T-helper 1 cell (primary cell): ENCODE data around the gene CATSPER1.

Experiments used
- DNase-seq, 5 donors: peaks; one replicate each; pipeline ENCODE4 v3.0.0-alpha.2; 2012 to 2020

CATSPER1 gene

DNA sequence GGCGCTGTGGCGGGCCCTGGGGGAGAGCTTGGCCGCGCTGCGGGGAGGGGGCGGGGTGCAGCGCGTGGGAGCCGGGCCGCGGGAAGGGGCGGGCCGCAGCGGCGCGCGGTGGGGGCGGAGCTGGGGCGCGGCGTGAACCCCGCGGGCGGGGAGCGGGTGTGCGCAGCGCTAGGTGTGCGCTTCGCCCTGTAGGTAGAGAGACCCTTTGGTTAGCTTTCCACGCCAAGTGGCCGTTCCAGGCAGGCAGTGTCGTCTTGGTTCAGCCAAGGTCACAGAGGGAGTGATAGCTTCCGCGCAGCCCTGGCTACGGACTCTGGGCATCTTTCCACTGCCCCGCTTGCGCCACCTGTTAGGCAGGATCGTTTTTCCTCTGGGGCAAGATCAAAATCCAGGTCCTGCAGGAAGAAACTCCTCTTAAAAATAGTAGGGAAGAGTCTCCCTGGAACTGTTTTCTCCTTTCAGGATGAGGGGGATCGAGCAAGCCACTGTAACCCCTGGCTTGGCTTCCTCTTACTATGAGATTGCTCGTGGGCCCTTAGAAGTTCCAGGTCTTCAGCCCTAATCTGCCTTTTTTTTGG lies 23.5 kb downstream of the CATSPER1 start:
- DNase-seq = peak in 1 of 5 donors; percentile 78

DNA sequence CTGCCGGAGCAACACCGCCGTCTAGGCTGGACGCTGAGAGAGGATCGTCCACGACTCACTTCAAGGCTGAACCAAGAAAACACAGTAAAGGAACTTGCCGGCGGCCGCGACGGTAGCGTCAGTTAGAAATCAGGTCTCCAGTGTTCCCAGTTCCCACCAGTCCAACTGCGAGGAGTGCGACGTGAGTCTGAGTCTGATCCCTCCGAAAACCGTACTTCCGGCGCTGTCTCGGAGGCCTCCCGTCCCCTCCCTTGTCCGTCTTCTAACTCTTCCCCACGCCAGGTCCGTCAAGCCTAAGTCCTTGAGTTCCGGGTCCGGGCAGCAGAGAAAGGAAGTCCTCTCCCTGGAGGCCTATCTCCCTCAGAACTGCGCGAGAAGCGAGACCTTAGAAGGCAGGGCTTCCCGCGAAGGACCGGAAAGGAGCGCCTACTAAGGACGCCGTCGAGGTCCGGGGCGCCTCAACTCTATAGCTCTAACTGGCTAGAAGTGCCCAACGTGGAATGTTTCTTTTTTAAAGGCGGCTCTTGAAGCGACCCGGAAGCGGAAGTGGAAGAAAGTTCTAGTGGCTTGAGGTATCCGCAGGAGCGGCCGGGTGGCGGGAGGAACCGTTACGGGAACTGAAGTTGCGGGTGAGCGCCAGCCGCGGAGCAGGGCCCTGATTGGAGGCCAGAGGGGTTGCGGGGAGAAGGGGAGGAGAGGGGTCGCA lies 24.2 kb downstream of the CATSPER1 start, which contains the start of the genes BANF1 and EIF1AD:
Gene BANF1, plus strand, starts transcription at position 562 of the 706 bp plus-strand sequence. CDS start 748 bp downstream, outside the sequence.
Gene EIF1AD, minus strand, starts transcription at position 216 of the 706 bp plus-strand sequence. CDS start 1,768 bp downstream, outside the sequence.
- DNase-seq = peak; percentile 82 to 98 (median 87)

DNA sequence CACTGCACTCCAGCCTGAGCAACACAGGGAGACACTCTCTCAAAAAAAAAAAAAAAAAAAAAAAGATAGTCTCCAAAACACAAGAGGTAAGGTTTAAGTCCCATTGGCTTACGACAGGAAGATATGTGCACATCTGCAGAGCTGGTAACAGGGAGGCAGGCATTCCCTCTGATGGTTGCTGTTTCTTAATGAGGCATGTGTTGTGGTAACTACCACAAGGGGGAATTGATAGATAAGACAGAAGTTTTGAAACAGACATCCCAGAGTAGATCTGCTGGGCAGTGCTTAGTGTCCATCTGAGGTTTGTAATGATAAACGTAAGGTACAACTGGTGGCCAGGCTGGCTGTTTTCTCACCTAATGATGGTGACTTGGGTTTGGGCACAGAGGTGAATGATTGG lies 29.0 kb downstream of the CATSPER1 start:
- DNase-seq = no peak

DNA sequence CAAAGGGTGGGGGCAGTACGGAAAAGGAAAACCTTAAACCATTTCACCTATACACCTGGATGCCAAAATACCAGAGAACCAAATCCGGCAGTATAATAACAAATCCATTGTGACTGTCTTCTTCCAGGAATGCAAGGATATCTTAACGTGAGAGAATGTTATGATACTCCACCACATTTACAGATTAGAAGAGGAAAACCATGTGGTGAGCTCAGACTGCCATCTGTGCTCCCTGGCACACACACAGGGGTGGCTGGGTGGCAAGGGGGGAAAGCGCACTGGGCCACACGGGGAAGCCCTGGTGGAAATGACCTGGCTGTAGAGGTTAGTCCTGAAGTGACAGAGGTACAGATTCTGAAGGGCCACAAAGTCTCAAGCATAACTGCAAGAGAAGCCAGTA lies 34.2 kb downstream of the CATSPER1 start:
- no peak for DNase-seq

DNA sequence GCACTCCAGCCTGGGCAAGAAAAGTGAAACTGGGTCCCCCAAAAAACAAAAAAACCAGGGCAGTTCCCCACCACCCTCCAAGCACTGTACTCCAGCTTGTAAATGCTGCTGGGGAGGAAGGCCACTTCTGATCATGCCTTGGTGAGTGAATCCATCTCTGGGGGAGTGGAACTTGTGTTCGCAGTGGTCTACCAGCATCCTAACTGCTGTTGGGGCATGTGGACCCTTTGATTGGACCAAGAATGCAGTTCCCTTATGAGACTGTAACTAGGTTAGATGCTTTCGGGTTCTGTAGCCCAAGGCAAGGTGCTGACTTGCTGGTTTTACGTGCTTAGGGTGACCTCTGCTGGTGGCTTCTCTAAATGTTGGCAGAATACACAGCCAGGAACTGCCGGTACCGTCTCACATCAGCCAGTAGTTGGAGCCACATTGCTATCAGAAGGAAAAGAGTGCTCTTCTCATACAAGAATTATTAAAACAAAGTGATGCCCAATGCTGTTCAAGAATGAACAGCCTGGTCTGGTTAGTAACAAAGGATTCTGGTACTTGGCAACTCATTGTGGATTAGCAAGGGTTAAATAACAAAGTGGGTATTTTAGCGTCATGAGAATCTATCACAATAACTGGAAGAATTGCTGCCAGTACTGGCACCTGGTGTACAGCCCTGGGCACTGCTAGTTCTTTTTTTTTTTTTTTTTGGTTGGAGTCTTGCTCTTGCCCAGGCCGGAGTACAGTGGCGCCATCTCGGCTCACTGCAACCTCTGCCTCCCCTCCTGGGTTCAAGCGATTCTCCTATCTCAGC lies 37.3 kb downstream of the CATSPER1 start:
- DNase-seq = peak; percentile 73 to 93 (median 89)

DNA sequence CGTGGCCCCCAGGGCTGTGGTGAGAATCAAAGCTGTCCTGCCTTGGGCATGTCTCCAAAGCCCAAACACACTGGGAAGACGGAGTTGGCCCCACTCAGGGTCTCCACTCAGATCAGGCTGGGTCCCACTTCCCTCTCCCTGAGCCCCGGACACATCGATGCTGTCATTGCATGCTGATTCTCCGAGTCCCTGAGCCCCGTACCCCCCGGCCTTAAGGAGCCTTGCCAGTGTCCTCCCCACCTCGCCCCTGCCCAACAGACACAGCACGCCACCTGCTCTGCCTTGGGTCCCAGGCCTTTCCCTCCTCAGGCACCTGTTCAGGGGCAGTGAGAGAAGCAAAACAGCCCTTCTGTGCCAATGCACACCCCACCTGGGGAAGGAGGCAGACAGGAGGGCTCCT lies 38.9 kb downstream of the CATSPER1 start:
- DNase-seq = no peak

DNA sequence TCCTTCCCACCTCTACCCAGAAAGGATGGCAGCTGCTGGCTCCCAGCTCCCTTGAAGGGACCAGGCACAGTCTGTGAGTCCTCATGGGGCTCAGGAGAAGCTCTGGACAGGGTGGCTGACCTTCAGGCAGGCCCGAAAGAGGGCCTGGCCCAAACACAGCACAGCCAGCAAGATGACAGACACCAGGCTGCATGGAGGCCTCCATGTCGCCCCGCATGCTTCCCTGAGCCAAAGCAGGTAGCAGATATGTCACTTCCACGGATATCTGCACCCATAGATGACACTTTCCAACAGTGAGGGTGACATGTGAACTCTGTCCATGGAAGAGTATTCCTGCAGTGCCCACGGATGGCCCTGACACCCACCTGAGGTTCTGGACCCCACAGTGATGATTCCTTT lies 42.7 kb downstream of the CATSPER1 start:
- no peak for DNase-seq

DNA sequence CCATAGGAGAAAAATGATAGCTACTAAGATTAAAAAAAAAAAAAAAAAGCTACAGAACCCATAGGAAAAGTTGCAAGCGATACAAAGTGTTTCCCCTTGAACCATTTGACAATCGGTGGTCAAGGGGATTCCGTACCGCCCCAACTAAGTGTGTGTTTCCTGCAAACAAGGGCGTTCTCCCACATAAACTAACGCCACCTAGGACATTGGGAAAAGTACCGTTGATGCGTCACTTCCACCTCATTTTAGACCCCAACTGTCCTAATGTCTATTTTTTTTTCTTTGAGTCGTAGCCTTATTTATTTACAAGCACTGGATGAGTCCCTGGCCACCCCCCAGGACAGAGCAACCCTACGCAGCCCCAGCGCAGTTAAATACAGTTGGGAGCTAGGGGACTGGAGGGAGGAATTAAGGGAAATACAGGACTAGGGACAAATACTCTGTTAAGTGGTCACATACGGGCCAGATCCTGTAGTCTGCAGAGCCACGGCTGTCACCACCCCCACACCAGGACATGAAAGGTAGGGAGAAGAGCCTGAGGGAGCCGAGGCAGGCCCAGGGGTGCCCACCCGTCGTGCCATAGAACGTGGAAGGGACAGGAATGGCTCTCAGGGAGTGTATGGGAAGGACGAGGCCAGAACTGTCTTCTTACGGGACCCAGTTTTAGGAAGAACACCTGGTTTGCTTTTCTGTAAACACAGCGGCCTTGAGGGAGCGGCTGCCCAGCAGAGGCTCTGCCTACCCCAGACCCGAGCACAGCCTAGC lies 43.3 kb downstream of the CATSPER1 start:
- DNase-seq = no peak

DNA sequence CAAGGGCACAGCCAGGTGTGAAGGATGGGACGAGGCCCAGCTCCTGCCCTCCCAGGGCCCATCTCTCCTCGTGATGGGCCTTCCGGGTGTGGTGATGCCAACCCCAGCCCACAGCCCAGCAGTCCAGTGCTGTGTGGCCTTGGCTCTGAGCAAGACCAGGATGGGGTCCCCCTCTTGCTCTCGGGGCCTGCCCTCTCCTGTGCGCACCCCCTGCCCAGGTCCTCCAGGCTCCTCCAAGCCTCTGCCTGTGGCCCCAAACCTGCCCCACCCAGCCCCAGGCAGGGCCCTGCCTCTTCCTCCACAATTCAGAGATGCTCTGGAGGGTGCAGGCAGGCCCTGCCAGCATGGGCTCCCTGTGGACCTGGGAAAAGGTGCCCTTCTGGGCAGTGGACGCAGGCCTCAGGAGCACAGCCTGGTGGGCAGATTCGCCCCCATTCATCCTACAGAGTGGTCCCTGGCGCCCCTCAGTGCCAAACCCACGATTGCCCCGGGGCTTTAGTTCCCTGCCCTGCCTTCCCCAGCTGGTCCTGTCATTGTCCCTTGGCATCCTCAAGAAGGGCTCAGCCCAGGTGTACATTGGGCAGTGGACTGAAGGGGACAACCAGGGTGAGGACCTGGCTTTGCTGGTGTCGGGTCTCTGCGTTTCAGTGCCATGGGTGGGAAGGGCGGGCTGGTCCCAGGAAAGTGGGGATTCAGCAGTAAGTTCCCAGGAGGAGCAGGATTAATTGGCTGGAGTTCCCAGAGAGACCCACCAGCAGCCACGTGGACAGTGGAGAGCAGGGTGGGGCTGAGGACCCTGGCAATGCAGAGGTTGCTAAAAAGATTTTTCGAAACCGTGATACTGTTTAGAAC lies 44.1 kb downstream of the CATSPER1 start:
- no peak for DNase-seq

DNA sequence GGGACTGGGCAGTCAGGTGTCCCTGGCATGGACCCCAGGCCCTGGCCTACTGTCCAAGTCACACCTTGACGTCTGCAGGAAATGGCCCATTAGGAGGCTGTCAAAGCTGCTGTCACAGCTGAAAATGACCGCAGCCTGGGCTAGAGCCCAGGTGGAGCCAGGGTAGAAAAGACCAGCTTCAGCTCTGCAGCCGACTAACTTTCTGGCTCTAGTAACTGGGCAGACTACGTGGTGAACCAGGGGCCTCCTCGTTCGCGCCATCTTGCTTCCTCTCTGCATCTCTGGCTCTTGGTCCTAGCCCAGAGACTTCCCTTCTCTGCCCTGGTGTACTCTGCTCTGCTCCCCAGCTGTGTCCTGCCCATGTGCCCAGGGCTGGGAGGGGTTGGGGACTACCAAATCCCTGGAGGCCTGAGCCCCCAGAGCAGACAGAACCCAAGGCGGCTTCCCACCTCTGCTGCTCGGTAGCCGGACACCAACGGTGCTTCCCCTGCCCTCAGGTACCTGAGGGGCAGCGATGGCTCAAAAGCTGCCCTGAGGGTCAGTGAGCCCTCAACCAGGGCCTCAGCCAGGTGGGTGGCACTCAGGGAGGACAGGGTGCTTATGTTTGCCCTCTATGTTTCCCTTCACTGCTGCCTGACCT lies 45.1 kb downstream of the CATSPER1 start:
- no peak for DNase-seq

DNA sequence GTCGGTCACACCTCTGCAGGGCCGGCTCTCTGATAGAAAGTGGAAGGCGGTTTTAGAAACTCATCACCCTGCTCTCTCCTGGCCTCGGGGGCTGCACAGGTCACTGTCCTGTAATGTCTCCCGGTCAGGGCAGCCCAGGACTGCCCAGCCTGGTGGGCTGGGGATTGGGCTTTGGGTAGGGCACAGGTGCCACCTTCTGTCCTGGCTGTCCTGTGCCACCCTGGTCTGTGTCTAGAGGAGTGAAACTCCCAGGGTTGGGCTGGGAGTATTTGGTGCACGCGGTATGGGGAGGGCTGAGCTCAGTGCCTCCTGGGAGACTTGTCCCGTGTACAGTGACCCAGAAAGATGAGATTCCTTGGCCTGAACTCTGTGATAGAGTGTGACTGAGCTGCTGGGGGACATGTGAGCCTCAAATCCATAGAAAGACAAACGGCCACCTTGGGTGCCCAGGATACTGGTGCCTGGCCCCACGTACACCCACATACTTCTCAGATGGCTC lies 47.0 kb downstream of the CATSPER1 start:
- DNase-seq = no peak

DNA sequence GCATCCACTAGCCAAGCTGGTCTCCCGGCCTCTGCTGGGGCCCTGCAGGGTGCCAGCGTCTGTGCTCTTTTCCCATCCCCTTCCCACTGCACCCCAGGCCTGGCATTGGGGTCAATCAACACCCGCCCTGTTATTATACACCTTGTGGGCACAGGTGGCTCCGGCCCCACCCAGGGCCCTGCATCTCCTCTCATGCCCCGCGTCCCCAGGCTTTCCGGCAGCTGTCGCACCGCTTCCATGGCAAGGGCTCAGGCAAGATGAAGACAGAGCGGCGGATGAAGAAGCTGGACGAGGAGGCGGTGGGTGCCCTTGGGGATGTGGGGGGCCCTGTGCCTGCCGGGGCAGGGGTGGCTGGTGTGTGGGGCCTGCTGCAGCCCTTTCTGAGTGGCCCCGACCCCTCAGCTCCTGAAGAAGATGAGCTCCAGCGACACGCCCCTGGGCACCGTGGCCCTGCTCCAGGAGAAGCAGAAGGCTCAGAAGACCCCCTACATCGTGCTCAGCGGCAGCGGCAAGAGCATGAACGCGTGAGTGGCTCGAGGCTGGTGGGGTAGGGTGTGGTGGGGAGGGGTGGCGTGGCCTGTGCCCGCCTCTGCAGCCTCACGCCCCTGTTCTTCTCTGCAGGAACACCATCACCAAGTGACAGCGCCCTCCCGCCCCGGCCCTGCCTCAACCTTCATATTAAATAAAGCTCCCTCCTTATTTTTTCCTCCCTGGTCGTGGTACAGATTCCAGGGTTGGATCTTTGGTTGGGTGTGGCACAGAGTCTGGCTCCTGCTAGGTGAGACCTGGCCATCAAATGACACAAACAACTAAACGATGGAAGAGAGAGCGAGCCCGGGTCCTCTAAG lies 47.7 kb downstream of the CATSPER1 start:
- DNase-seq = no peak

DNA sequence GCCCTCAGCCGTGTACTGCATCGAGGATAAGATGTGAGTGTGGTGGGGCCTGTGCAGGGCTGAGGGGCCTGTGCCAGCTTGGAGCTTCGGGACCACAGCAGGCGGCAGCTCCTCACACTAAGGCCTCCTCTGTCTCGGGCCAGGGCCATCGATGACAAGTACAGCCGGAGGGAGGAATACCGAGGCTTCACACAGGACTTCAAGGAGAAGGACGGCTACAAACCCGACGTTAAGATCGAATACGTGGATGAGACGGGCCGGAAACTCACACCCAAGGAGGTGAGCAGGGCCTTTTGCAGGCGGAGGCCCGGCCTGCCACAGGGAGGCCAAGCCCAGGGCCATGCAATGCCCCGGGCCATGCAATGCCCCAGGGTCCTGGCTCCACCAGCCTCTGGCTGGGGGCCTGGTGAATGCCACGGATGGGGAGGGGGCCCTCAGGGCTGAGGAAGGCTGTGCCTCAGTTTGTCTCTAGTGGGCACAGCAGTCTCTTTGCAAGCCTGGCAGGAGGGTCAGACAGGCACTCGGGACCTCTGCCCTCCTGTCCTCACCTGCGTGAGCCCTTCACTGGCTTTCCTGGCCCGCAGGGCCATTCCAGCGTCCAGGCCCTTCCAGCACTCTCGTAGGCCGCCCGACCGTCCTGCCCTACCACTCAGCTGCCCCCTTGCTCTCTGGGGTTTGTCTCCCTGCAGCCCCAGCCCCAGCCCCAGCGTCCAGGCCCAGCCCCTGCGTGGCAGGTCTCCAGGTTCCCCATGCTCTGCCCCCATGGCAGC lies 48.5 kb downstream of the CATSPER1 start:
- DNase-seq = no peak

DNA sequence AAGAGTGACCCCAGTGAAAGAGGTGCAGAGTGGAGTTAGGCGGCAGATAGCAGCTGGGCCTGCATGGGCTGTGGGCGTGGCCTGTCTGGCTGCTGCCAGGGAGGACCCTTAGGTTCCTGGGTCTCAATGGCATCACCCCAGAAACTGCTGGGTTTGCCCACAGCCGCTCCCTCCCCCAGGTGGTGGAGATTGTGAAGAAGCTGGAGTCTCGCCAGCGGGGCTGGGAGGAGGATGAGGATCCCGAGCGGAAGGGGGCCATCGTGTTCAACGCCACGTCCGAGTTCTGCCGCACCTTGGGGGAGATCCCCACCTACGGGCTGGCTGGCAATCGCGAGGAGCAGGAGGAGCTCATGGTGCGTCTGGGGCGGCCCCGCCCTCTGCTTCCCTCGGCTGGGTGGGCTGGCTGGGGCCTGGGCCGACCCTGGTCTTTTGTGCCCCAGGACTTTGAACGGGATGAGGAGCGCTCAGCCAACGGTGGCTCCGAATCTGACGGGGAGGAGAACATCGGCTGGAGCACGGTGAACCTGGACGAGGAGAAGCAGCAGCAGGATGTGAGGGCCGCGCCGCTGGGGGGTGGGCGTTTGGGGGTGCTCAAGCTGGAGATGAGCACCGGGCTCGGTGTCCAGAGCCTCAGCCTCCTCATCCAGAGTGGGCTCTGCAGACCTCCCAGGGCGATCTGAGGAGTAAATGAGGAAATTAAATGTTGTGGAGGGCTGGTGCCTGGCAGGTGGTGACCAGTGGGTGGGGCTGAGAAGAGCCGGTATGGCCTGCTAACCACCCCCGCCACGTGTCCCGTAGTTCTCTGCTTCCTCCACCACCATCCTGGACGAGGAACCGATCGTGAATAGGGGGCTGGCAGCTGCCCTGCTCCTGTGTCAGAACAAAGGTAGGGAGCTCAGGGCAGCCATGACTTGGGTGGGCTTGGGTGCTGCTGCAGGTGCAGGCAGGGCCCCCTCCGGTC lies 49.8 kb downstream of the CATSPER1 start:
- no peak for DNase-seq

DNA sequence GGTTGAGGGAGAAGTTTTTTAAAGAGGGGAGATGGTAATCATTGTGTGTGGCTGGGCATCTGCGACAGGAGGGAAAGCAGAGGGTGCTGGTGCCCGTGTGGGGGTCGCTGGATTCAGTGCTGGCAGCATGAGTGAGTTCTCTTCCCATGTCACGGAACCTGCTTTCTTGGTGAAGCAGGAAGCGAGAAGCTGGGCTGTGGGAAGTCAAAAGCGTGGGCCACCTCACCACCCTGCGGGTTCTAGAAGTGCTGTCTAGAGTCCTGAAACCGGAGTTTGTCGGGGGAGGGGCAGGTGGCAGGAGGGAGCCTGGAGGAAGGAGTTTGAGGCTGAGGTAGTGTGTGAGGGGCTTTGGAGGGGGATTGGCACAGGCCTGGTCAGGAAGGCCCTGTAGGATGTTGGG lies 50.5 kb downstream of the CATSPER1 start:
- no peak for DNase-seq

DNA sequence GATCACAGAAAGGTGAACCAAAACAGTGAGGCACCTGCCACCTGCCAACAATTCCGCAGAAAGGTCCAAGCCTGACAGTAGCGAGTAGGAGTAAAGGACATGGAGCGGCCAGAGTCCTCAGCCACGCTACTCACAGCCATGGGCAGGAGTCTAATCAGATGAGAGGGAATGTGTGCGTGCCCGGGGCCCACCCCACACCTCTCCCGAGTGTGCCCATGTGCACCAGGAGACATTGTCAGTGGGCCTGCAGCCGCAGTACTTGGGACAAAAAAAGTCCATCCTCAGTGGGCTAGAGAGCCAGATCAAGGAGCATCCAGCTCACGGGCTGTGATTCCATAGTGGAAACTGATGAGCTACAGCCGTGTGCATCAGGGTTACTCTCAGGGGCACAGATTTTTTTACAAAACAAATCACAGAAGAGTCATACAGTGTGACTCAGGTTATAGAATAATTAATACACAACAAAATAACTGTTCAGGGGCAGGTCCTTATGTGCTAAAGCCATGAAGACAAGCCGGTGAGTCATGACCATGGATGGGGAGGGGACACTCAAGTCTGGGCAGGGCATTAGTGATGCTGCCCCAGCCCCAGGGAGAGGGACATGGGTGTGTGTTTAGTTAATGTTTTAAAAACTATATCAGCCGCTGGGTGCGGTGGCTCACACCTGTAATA lies 52.7 kb downstream of the CATSPER1 start:
- DNase-seq = no peak

DNA sequence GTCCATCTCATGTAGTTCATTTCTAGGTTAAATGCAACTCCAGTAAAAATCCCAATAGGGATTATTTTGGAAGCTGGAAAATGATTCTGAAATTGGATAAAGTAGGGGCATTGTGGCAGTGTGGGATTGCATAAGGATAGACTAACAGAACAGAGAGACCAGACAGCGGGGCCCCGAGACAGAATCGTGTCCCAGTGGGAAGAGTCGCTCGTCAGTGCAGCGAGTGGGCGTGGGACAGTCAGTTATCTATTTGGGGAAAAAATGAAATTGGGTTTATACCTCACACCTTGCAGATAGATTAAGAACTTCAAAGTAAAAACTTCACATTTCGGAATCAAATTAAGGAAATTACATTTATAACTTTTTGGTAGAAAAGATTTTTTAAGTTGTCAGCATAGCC lies 54.2 kb downstream of the CATSPER1 start:
- DNase-seq = no peak
